Liver (tissue), 9 donors: ENCODE results near the gene BEST3. TPM values are rescaled to one million over a fixed set of nuclear protein-coding genes. Genes with fewer than 3 reads are reported as not detected.

ENCODE experiments used
- DNase-seq: peaks from one replicate; pipeline ENCODE4 v3.0.0-alpha.2; 2017; ENCODE audit warnings: low spot score
- H3K27ac ChIP-seq, 2 donors: one replicate each; pipeline ENCODE4 v1.7.0; 2013; ENCODE audit warnings: inconsistent platforms in 2 of 2, low read length in 2 of 2, control low read depth in 1 of 2, low read depth in 1 of 2, mild to moderate bottlenecking in 1 of 2
- H3K27me3 ChIP-seq, 4 donors: one replicate each; pipeline versions ENCODE4 v1.6.1 to v1.7.0; 2013; ENCODE audit warnings: low read length in 3 of 4, inconsistent platforms in 1 of 4, mild to moderate bottlenecking in 1 of 4, moderate library complexity in 1 of 4; ENCODE audit not compliant: control insufficient read depth in 4 of 4, insufficient read depth in 4 of 4
- H3K36me3 ChIP-seq, 4 donors: one replicate each; pipeline versions ENCODE4 v1.6.1 to v1.7.0; 2013; ENCODE audit warnings: low read length in 3 of 4, mild to moderate bottlenecking in 3 of 4, low read depth in 1 of 4, moderate library complexity in 1 of 4; ENCODE audit not compliant: control insufficient read depth in 4 of 4, insufficient read depth in 3 of 4
- H3K4me1 ChIP-seq, 4 donors: one replicate each; pipeline versions ENCODE4 v1.6.1 to v1.7.0; 2013; ENCODE audit warnings: low read length in 3 of 4, mild to moderate bottlenecking in 3 of 4, moderate library complexity in 1 of 4; ENCODE audit not compliant: control insufficient read depth in 4 of 4, insufficient read depth in 4 of 4
- H3K4me3 ChIP-seq, 3 donors: one replicate each; pipeline versions ENCODE4 v1.6.1 to v1.7.0; 2013; ENCODE audit warnings: low read length in 3 of 3, control low read depth in 1 of 3, low read depth in 1 of 3, mild to moderate bottlenecking in 1 of 3
- H3K9ac ChIP-seq, 2 donors: one replicate each; pipeline ENCODE4 v1.7.0; 2013; ENCODE audit warnings: low read length in 2 of 2, mild to moderate bottlenecking in 2 of 2, moderate library complexity in 2 of 2, control low read depth in 1 of 2, low read depth in 1 of 2
- H3K9me3 ChIP-seq, 4 donors: one replicate each; pipeline versions ENCODE4 v1.6.1 to v1.7.0; 2013; ENCODE audit warnings: low read length in 3 of 4; ENCODE audit not compliant: control insufficient read depth in 4 of 4
- ATF3 ChIP-seq: IDR thresholded peaks from 2 replicates; pipeline ENCODE4 v1.6.1; 2016; ENCODE audit warnings: antibody characterized with exemption
- CTCF ChIP-seq: fragments of 150-350 bp; IDR thresholded peaks from 2 replicates; pipeline ENCODE4 v1.5.1; 2017; ENCODE audit warnings: improper control_type of control experiment, low read depth, low read length; ENCODE audit not compliant: missing input control
- EGR1 ChIP-seq, 2 donors: IDR thresholded peaks; 2 replicates each; pipeline ENCODE4 v1.6.1; 2016 to 2018; ENCODE audit warnings: antibody characterized with exemption in 2 of 2, low read depth in 2 of 2
- FOXA1 ChIP-seq: IDR thresholded peaks from 2 replicates; pipeline ENCODE4 v1.6.1; 2016; ENCODE audit warnings: antibody characterized with exemption
- FOXA2 ChIP-seq: IDR thresholded peaks from 2 replicates; pipeline ENCODE4 v1.6.1; 2016; ENCODE audit warnings: antibody characterized with exemption
- GABPA ChIP-seq, 2 donors: IDR thresholded peaks in 1 of 2; conservative IDR thresholded peaks in 1 of 2; 2 replicates each; pipeline ENCODE4 v1.6.1; 2016; ENCODE audit warnings: antibody characterized with exemption in 2 of 2, mild to moderate bottlenecking in 1 of 2, moderate library complexity in 1 of 2
- HNF4A ChIP-seq, 2 donors: conservative IDR thresholded peaks; 2 replicates each; pipeline ENCODE4 v1.6.1; 2016; ENCODE audit warnings: antibody characterized with exemption in 2 of 2, mild to moderate bottlenecking in 2 of 2
- HNF4G ChIP-seq: IDR thresholded peaks from 2 replicates; pipeline ENCODE4 v1.6.1; 2016; ENCODE audit warnings: antibody characterized with exemption
- JUND ChIP-seq, 2 donors: IDR thresholded peaks; 2 replicates each; pipeline ENCODE4 v1.6.1; 2016; ENCODE audit warnings: antibody characterized with exemption in 2 of 2
- MAX ChIP-seq: IDR thresholded peaks from 2 replicates; pipeline ENCODE4 v1.6.1; 2016; ENCODE audit warnings: antibody characterized with exemption
- RAD21 ChIP-seq, 2 donors: IDR thresholded peaks; 2 replicates each; pipeline ENCODE4 v1.6.1; 2016; ENCODE audit warnings: antibody characterized with exemption in 2 of 2, mild to moderate bottlenecking in 2 of 2
- REST ChIP-seq: IDR thresholded peaks from 2 replicates; pipeline ENCODE4 v1.6.1; 2016; ENCODE audit warnings: antibody characterized with exemption, mild to moderate bottlenecking
- RXRA ChIP-seq, 2 donors: IDR thresholded peaks; 2 replicates each; pipeline ENCODE4 v1.6.1; 2017 to 2018; ENCODE audit warnings: antibody characterized with exemption in 2 of 2, mild to moderate bottlenecking in 1 of 2
- SP1 ChIP-seq: IDR thresholded peaks from 2 replicates; pipeline ENCODE4 v1.6.1; 2018; ENCODE audit warnings: antibody characterized with exemption, mild to moderate bottlenecking
- TAF1 ChIP-seq: conservative IDR thresholded peaks from 2 replicates; pipeline ENCODE4 v1.6.1; 2016; ENCODE audit warnings: antibody characterized with exemption, mild to moderate bottlenecking
- YY1 ChIP-seq: IDR thresholded peaks from 2 replicates; pipeline ENCODE4 v1.6.1; 2016; ENCODE audit warnings: antibody characterized with exemption, mild to moderate bottlenecking
- ZBTB33 ChIP-seq: IDR thresholded peaks from 2 replicates; pipeline ENCODE4 v1.6.1; 2016; ENCODE audit warnings: antibody characterized with exemption
- WGBS: extraction: QIAGEN DNeasy Blood & Tissue Kit; methylation state at CpG from one replicate; pipeline ENCODE4 v1.1.7; 2013; 5-methylcytosine and 5-hydroxymethylcytosine counted together
- polyA plus RNA-seq, 2 donors: library from polyadenylated mRNA; stranded (reverse) in 1 of 2; unstranded in 1 of 2; fragments of 200-250 nt in 1 of 2; fragments of >200 nt in 1 of 2; fragmentation: Nextera tagmentation in 1 of 2; extraction: Ambion mirVana in 1 of 2; gene quantifications; one replicate each; pipeline versions ENCODE4 v1.2.1 to v1.2.3, GENCODE V29; 2013 to 2015
- total RNA-seq, 2 donors: library from RNA; depleted of rRNA; stranded (reverse); fragments of >200 nt; gene quantifications; one replicate each; pipeline ENCODE4 v1.2.3, GENCODE V29; 2014
- donor health status: healthy.
- donor health status: healthy.
- donor health status: healthy.
- donor health status: healthy.
- donor health status: healthy.

BEST3 gene
- total and polyA plus RNA-seq, 4 donors, result 0.89 TPM; not detected in 3

GRCh38 chr12:69651922-69652321 lies 47.2 kb downstream of the BEST3 start:
- H3K27me3 ChIP-seq, result peaks cover 0 to 2% (median 0%) of the 10 kb centered on the region in 4 donors

More at GRCh38 chr12:69651922-69652321, 47.2 kb downstream of the BEST3 start:
- H3K4me3 ChIP-seq, result no peak overlapping the region
- no peaks in the 10 kb centered on the region for H3K9me3 ChIP-seq
- 93% methylated on average over 3 of the region's 3 CpGs for WGBS
- H3K9ac ChIP-seq, result no peak overlapping the region
- no peak overlapping the region for H3K27ac ChIP-seq
- no peak for TF ChIP-seq CTCF
- no peak for TF ChIP-seq YY1
- TF ChIP-seq EGR1 (IDR thresholded peaks at IDR 0.05; ENCODE audit: low read depth in 2 of 2), result no peak
- TF ChIP-seq HNF4A (conservative IDR thresholded peaks at IDR 0.05), result no peak
- no peak for TF ChIP-seq ATF3
- no peak for TF ChIP-seq JUND (IDR thresholded peaks at IDR 0.05)
- no peak for TF ChIP-seq REST
- no peak for TF ChIP-seq MAX
- TF ChIP-seq TAF1, result no peak
- no peak for TF ChIP-seq HNF4G
- no peak for TF ChIP-seq RAD21 (IDR thresholded peaks at IDR 0.05)
- TF ChIP-seq ZBTB33, result no peak
- TF ChIP-seq SP1, result no peak
- no peak for TF ChIP-seq FOXA2
- TF ChIP-seq RXRA (IDR thresholded peaks at IDR 0.05), result no peak
- TF ChIP-seq GABPA (IDR thresholded peaks at IDR 0.05 in 1 of 2, conservative IDR thresholded peaks at IDR 0.05 in 1 of 2), result no peak
- no peak for TF ChIP-seq FOXA1
- no peaks in the 10 kb centered on the region for H3K36me3 ChIP-seq
- H3K4me1 ChIP-seq, result no peaks in the 10 kb centered on the region
- no peak for DNase-seq
